Activated effector memory CD4-positive, alpha-beta T cell treated with Interleukin-2 at 50 U/mL for 16 hours (primary cell): ENCODE results near the gene CRKL.
"Not testable (repeated sequence)": the region's sequence is repeated elsewhere in the genome, so short reads cannot be mapped to it uniquely, and the experiment has no call there.

Source experiments
- DNase-seq: peaks from one replicate; pipeline ENCODE4 v3.0.0-alpha.2; 2020

CRKL gene, protein sequence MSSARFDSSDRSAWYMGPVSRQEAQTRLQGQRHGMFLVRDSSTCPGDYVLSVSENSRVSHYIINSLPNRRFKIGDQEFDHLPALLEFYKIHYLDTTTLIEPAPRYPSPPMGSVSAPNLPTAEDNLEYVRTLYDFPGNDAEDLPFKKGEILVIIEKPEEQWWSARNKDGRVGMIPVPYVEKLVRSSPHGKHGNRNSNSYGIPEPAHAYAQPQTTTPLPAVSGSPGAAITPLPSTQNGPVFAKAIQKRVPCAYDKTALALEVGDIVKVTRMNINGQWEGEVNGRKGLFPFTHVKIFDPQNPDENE

DNA sequence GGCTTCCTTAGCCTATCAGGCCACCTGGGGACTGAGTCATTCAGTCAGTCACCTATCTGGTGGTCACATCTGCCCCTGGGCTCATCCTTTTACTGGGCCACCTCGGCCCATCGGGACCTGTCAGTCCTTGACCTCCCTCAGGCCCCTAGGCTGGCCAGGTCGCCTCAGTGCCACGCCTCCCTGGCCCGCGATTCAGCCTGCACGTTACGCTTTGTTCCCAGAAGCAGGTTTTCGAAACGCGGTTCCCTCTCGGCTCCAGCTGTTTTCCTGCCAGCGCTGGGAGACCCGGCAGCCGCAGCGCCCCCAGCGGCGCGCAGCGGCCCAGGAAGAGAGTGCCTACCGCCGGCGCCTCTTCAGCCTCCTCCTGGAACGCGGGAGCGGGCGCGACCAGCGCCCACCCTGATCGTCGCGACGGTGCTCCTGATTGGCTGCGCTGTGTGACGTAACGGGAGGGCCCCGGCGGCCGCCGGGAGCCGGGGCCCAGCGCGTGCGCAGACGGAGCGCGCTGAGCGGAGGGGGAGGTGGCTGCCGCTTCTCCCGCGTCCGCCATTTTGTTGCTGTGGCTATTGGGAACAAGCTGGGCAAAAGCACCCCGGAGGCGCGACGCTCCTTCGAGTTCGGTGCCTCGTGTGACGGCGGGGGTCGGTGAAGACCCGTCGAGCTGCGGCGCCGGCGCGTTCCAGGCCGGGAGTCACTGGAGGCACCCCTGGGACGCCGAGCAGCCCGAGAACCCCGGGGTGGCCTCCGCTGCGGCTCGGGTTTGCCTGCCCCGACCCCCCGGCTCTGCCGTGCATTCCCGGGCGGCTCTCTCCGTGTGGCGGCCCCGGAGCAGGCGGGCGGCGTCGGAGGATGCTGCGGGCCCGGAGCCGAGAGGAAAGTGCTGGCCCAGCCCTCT, at the start of gene CRKL:
CRKL (plus strand) TSS at position 492 of the 895 bp plus-strand sequence. CDS start 528 bp downstream, outside the sequence.
- peak; percentile 95 for DNase-seq

DNA sequence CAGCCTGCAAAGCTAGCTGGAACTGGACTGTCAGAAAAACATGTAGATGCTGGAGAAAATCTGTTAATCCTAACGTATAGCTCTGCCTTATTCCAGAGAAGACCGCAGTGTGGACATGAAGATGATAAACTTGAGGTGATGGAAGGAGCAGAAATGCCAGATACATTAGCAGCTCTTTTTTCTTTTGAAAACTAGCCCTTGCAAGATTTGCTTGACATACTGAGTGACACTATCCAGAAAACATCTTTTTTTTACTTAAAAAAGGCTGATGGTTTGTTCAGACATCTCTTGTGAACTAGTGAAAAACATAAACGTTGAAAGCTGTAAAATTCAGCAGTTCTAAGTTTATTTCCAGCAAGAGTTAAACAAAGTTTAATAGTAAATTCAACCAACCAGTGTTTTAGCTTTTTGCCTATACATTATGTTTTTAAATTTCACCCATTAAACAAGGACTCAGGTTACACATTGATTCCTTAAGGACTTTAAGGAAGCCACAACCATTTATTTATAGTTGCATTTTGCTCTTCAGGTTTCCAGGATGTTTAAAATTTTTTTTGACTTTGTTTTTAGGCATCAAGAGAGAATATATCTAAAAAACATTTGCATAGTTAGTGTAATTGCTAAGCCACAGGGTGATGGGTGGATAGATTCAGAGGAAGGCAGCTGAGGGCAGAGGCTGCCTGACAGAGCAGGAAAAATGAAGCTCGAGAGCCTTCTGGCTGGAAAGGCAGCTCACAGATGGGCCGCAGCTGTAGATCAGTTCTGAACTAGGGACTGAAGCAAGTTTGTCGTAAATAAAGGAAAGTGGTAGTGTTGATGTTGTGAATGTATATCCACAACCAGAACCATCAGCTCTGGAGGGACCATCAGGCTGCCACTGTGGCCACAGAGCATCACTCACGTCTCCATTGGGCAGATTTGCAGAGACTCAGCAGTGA, 48.9 kb upstream of the CRKL start:
- DNase-seq, result no peak

DNA sequence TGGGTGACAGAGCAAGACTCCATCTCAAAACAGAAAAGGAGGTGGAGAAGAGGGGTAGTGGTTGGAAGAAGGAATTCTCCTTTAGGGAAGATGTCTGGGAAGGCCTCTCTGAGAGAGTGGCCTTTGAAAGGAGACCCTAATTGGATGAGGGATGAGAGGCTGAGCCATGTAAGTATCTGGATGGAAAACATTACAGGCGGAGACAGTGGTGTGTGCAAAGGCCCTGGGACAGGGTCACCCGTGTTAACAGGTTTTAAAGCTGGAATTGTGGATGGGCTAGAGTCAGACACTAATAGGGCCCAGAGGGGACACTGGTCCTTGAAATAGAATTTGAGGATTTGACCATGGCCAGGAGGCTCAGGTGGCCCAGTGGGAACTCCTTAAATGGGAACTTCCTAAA, 48.0 kb upstream of the CRKL start:
- DNase-seq, result no peak

DNA sequence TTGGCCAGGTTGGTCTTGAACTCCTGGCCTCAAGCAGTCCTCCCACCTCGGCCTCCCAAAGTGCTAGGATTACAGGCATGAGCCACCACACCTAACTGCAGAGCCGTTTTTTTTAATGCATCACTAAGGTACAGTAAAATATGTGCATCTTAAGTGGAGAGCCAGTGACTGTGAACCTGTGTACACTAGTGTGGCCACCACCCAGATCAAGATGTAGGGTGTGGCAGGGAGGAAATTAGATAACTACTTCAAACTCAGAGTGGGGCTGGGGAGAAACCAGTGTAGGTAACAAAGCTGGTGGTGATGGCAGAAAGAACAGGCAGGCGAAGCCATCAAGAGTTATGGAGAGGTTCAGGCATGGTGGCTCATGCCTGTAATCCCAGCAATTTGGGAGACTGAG, 44.0 kb upstream of the CRKL start:
- no peak for DNase-seq

DNA sequence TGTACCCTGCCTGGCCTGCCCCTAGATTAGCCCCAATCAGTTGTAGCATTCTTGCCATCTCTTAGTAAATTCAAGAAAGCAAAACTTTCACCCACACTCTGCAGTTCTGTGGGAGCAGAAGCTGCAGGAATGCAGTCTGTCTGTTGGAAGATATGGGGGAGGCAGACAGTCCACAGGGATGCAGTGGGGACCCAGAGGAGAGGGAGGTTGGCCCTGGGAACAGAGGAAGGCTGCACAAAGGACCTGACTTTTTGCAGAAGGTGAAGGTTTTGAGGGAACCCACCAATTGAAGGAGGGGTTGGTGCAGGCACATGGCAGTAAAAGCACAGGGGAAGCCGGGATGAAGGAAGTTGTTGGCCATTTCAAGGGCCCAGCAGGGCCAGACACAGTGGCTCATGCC, 41.9 kb upstream of the CRKL start:
- DNase-seq, result no peak

DNA sequence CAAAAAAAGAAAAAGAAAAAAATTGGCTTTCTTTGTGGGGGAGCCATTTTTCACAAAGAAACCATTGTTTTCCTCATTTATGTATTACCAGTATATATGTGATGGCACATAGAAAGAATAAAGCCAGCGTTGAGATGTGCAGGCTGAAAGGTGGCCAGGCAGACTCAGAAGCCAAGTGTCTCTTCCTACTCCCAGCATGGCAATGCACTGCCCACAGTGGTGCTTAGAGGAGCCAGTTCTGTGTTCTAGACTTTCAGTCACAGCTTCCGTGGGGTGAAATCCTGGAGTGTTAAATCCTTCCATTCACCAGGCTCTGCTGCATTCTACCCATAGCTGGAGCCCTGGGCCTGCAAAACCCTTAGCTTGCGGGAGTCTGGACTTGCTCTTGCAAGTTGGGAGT, 39.5 kb upstream of the CRKL start:
- DNase-seq, result no peak

DNA sequence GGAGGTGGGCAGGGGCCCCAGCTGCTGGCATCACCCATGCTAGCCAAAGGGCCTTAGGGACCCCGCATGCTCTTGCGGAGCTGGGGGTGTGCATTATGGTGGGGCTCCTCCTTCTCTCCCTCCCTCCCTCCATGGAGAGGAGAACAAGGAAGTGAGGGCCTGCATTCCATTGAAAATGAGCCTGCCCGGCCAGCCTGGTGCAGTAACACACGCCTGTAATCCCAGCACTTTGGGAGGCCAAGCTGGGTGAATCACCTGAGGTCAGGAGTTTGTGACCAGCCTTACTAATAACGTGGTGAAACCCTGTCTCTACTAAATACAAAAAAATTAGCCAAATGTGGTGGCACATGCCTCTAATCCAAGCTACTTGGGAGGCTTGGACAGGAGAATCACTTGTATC, 36.0 kb upstream of the CRKL start:
- DNase-seq, result no peak

DNA sequence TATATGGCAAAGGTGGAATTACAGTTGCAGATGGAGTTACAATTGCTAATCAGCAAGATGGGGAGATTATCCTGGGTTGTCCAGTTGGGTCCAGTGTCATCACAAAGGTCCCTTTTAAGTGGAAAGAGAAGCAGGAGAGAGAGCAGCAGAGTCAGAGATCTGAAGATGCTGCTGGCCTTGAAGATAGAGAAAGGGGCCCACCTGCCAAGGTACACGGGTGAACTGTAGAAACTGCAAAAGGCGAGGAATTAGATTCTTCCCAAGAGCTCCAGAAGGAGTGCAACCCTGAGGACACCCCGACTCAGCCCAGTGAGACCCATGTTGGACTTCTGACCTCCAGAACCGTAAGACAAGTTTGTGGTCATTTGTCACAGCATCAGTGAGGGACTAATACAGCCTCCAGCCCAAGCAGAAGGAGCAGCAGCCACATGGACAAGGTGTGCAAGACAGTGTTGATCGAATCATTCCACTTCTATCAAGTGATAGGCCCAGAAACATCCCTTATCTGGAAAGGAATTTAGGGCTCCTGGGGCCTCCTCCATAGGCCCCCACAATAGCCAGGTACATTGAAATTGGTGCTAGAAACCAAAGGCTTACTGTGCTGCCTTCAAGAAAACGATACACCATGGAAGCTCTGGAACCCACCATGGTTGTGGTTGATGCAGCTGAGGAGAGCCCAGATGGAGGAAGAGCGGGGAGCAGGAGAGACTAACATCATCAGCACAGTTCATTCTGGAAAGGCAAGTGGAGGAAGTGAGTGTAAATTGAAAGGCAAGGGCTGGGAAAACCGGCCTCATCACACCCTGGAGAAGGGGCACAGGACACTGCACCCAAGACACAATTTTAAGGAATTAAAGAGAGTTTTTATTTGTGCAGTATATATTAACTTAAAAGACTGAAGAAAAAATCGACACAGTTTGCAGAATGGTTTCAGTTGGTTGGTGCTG, 35.1 kb upstream of the CRKL start:
- DNase-seq, result no peak

DNA sequence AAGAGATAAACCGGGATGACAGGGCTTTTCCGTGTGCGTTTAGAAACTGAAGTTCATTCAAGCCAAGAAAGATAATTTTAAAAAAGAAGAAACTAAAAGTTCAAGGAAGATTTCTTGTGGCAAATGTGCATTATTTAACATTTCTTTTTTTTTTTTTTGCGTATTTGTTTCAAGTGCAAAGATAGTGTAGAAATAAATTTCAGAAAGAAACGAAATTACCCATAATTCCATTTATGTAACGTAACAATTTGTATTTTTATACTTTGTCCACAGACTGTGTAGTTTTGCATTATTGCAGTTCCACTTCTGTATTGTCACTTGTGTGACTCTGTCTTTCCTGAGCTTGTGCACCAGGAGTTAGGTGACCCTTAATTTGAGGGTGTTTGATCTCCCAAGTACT, 34.4 kb upstream of the CRKL start:
- DNase-seq, result no peak

DNA sequence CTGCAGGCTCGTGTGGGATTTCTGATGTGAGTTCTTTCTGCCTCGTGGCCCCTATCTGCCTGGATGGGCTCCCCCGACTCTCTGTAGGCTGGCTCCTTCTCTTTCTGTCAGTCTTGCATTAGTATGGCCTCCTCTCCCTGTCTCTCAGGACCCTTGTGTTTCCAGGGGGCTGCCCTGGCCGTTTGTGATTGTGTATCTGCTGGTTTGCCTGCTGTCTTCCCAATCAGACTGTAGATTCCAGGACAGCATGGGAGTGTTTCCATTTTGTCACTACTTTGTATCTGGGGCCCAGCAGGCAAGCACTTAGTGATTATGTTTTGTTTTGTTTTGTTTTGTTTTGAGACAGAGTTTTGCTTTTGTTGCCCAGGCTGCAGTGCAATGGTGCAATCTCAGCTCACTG, 32.8 kb upstream of the CRKL start:
- no peak for DNase-seq

DNA sequence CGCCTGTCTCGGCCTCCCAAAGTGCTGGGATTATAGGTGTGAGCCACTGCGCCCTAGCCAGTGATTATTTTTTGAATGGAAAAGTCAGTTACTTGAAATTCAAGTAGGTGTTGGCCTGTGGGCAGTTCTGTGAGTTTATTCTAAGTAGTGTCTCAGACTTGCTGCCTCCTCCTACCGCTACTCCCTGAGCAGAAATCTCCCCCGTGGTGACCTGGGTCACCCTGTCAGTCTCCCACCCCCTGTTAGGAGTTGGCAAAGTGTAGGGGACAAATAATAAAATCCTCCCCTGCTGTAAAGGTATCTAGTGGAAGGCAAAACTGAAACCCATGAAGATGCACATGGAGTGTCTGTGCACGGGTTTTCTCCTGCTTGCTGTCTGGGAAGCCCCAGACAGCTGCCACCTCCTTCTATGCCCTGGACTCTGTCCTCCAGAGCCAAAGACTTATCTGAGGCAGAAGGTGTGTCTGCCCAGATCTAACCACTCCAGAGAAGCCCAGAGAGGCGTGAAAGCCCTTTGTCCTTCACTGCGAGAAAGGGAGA, 32.1 kb upstream of the CRKL start:
- DNase-seq, result no peak

DNA sequence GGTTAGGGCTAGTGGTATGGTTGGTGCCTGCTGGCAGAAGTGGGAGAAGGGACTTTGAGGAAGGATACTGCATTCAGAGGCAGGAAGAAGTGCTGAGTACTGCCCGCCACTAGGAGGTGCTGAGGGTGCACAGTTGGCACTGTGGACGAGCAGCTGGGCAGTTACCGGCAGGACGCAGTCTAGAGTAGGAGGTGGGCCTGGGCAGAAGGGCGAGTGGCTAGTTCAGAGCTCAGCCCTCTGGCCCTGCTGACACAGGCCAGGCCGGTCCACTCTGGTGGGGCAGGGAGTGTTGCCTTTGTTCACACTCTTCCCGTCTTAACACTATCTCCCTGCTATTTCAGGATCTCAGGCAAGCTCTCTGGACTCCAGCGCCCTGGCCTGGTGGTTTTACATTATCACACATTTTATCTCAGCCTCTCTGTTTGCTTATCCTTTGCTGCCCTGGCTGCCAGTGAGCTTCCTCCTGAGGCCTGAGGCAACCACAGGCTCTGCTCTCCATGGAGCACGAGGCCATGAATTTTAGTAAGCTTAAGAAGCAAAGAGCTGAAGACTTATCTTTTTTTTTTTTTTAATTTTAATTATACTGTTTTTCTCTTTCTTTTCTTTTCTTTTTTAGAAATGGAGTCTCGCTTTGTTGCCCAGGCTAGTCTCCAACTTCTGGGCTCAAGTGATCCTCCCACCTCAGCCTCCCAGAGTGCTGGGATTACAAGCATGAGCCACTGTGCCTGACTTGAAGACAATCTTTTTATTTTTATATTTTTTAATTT, 31.5 kb upstream of the CRKL start:
- DNase-seq, result no peak

DNA sequence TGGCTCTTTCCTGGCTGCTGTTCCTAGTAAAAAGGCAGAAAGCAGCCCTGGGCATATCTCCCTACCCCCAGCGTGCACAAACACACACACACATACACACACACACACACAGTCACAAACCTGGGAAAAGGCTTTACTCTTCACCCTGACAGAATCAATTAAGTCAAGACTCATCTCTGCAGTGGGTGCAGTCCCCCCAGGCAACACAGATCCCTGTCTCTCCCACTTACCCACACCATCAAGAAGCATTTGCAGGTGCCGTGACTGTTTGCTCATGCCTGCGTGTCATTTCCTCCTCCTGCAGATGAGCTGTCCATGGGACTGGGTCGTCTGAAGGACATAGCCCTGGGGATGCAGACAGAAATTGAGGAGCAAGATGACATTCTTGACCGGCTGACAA, 29.8 kb upstream of the CRKL start:
- DNase-seq, result no peak

DNA sequence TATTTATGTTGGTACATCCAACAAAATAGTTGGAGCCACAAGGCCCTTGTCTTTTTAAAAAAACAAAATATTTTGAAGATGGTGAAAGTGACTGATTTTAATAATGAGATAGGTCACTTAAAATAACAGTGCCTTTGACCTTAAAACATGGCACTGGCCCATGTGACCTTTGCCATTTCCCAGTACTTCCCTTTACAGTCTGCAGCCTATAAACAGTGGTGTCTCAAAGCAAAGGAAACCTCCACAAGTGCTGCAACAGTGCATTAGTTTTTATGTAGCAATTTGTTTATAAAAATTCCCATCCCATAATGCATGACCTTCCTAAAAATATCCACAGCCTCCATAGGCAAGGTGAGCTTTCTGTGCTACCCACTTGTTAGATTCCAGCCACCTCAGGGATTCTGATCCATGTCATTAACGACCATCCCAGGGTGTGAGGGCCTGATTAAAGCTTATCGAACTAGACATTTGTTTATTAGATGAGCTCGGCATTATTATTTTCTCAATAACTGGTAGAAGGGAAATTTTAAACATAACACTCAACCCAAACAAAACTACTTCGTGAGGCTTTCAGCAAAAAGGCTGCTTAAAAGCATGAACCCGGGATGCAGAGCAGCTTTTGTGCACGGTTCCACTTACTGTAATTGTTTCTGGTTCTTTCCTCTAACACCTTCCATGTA, 28.0 kb upstream of the CRKL start:
- DNase-seq, result no peak

DNA sequence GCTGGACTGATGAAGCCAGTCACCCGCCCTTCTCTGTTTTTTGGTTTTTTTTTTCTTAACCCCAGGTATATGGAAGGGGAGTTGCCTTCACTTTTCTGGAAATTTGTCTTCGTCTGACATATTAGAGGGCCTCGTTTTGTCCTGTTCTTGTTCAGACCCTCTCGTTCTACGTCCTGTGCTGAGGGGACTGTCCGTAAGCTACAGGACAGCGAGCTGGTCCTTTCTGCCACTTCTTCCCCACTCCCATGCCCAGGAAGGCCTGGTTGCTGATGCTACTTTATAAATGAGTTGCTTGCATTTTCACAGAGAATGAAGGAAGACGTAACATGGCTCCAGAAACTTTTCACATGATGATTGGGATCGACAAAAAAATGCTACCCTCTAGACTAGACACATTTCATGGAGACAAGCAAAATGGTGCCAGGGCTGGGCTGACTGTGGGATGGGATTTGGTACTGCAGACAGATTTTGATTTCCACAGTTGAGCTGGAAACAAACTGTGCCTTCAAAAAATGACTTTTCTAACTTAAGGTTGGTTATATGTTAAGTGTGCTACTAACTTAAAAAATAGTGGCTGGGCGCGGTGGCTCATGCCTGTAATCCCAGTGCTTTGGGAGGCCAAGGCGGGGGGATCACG, 27.2 kb upstream of the CRKL start:
- no peak for DNase-seq

DNA sequence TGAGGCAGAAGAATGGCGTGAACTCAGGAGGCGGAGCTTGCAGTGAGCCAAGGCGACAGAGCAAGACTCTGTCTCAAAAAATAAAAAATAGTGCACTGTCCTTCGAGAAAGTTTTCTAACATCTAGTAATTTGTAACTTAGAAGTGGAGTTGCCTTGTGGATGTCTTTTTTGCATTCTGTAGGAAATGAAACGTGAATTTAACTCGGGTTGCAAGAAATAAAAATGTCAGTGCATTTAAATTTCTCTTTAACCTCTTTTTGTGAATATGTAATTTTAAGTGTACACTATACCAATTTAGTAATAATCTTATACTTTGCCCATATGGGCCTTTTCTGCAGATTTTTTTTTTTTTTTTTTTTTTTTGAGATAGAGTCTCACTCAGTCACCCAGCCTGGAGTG, 26.2 kb upstream of the CRKL start:
- DNase-seq, result no peak

DNA sequence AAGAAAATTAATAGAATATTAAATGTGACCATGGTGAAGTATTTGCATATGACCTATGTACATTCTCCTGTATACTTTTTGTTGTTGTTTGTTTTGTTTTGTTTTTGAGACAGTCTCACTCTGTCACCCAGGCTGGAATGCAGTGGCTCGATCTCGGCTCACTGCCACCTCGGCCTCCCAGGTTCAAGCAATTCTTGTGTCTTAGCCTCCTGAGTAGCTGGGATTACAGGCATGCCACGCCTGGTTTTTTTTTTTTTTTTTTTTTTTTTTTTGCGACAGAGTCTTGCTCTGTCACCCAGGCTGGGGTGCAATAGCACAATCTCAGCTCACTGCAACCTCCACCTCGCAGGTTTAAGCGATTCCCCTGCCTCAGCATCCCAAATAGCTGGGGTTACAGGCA, 19.5 kb upstream of the CRKL start:
- not testable (repeated sequence) for DNase-seq

DNA sequence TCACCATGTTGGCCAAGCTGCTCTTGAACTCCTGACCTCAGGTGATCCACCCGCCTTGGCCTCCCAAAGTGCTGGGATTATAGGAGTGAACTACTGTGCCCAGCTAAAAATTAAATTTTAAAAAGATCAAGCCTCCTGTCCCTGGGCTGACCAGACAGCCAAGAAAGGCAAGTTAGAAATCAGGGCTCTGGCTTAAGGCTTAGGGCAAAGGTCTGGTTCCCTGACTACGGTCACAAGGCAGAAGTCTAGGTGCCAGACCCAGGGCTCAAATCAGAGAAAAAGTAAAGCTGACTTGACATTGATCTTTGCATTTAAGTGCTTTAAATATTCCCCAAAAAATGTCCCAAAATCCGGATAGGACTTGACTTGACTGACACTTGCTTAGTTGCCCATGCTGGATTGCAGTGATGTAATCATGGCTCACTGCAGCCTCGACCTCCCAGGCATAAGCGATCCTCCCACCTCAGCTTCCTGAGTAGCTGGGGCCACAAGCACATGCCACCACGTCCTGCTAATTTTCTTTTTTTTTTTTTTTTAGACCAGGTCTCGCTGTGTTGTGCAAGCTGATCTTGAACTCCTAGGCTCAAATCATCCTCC, 17.3 kb upstream of the CRKL start:
- no peak for DNase-seq
